ENCODE results near the gene SH3PXD2A. TPM values are rescaled to one million over a fixed set of nuclear protein-coding genes. Genes with fewer than 3 reads are reported as not detected.
A peak's percentile ranks its signal among the peaks of the same experiment; 100 is the strongest.

SH3PXD2A gene
- total RNA-seq, 1 experiment from 2014 or later = 5.4 TPM

DNA sequence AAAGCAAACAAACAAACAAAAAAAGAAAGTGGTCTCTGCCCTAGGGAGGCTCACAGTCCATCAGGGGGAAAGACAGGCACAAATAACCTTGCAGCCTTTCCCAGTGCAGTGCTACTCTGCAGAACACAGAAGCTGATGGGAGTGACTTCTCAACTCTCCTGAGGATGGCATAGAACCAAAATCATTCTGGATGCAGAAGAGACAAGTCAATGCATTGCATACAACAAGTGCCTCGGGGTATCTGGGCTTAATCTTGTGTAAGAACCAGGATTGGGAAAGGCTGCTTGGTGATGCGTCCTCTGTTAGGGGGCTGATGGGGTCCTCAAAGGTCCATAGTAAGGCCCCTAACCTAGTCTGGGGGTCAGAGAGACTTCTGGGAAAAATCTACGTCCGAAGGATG lies 293.0 kb downstream of the SH3PXD2A start:
- H3K4me3 ChIP-seq = no peak overlapping the region
- no peaks in the 10 kb centered on the region; the same call in 1 of the 2 replicates for H3K4me1 ChIP-seq
- no peak for DNase-seq
- H3K27ac ChIP-seq = no peak overlapping the region
- no peaks in the 10 kb centered on the region for H3K27me3 ChIP-seq
- H3K36me3 ChIP-seq = no peaks in the 10 kb centered on the region
- H3K9me3 ChIP-seq (replicated peaks) = no peaks in the 10 kb centered on the region

DNA sequence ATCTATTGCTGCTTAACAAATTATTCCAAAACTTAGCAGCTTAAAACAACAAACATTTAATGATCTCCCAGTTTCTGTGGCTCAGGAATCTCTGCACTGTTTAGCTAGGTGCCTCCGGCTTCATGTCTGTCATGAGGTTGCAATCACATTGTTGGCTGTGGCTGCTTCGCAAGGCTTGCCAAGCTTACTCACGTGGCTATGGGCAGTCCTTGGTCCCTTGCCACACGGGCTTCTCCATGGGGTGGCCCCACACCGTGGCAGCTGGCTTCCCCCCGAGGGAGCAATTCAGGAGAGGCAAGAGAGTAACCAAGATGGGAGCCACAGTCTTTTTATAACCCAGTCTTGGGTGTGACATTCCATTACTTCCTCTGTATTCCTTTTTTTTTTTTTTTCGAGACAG lies 294.5 kb downstream of the SH3PXD2A start:
- no peaks in the 10 kb centered on the region for H3K36me3 ChIP-seq
- H3K27ac ChIP-seq = no peak overlapping the region
- H3K9me3 ChIP-seq (replicated peaks) = no peaks in the 10 kb centered on the region
- H3K4me1 ChIP-seq = peaks cover 4% of the 10 kb centered on the region
- DNase-seq = no peak
- H3K4me3 ChIP-seq = no peak overlapping the region
- no peaks in the 10 kb centered on the region for H3K27me3 ChIP-seq

GRCh38 chr10:103559776-103560175 lies 295.6 kb downstream of the SH3PXD2A start:
- no peaks in the 10 kb centered on the region for H3K36me3 ChIP-seq
- DNase-seq = no peak
- H3K9me3 ChIP-seq (replicated peaks) = no peaks in the 10 kb centered on the region
- peaks cover 8% of the 10 kb centered on the region for H3K4me1 ChIP-seq
- H3K4me3 ChIP-seq = no peak overlapping the region
- H3K27ac ChIP-seq = no peak overlapping the region
- H3K27me3 ChIP-seq = no peaks in the 10 kb centered on the region

DNA sequence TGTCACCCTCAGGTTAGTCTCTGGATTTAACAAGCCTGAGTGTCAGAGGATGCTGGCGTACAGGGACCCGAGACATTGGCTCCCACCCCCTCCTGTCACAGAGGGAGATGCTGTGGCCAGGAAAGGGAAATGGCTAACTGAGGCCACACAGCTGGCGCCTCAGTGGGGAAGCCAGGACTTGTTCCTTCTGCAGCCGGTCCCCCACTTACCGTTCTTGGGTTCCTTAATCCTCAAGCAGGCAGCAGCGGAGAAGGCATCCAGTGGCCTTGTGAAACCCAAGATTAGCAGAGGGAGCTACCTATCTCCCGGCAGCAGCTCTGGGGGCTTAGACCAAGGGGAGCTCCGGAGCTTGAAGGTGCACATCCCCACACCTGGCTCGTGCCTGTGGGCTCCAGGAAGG lies 296.5 kb downstream of the SH3PXD2A start:
- H3K27me3 ChIP-seq = no peaks in the 10 kb centered on the region
- peaks cover 13% of the 10 kb centered on the region for H3K4me1 ChIP-seq
- H3K9me3 ChIP-seq (replicated peaks) = no peaks in the 10 kb centered on the region
- no peak overlapping the region for H3K27ac ChIP-seq
- no peak for DNase-seq
- no peaks in the 10 kb centered on the region for H3K36me3 ChIP-seq
- H3K4me3 ChIP-seq = no peak overlapping the region

GRCh38 chr10:103557455-103557854 lies 297.9 kb downstream of the SH3PXD2A start:
- Histone ChIP-seq H3K36me3 (no peaks in the 10 kb centered on the region), H3K4me3 (no peak overlapping the region), H3K9me3 (replicated peaks) (no peaks in the 10 kb centered on the region), H3K27ac (no peak overlapping the region), H3K4me1 (peaks cover 13% of the 10 kb centered on the region), H3K27me3 (no peaks in the 10 kb centered on the region)
- DNase-seq = no peak

DNA sequence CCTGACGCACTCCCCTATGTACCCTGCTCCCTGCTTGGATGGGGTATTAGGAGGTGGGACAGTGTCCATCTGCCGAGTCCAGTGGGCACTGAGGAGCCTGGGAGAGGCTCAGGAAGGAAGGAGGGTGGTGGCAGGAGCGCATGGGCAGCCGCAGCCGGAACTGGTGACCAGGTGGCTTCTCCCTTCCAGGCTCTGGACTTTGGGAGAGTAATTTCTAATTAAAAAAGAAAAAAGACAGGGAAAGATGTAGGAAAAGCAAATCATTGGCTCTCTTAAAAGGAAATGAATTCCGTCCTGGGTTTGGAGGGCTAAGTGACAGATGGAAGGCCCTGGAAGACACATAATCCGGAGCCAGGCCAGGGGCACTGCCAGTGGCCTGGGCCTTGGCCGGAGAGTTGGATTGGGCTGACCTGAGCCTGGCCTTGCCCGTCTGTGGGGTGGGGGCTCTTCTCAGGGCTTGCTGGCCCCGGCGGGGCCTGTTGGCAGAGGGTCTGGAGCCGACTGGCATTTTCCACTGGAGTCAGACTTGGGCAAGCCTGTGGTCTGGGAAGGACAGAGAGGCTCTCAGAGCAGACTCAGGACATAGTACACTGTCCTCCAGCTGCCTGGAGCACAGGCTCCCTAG lies 298.9 kb downstream of the SH3PXD2A start:
- H3K9me3 ChIP-seq (replicated peaks) = no peaks in the 10 kb centered on the region
- no peaks in the 10 kb centered on the region for H3K27me3 ChIP-seq
- no peak overlapping the region for H3K27ac ChIP-seq
- H3K4me1 ChIP-seq = peaks cover 13% of the 10 kb centered on the region
- DNase-seq = no peak
- no peaks in the 10 kb centered on the region for H3K36me3 ChIP-seq
- no peak overlapping the region for H3K4me3 ChIP-seq

DNA sequence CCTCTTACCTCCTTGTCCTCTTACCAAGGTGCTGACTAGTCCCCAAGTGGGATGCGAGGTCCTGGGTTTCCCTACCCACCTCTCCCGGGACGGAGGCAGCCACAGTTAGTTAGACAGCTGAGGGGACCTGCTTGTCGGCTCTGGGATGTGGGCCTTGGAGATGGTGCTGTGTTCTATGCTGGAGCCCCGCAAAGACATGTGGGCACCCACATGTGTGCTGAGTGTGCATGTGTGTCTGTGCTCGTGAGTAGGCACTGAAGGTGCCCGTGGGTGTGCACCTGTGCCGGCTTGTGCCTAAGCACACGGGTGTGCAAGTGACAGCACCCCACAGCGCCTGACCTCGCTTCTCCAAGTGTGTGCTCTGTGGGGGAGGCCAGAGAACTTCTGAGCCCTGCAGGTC lies 299.7 kb downstream of the SH3PXD2A start:
- Histone ChIP-seq H3K4me3 (peak overlapping the region; percentile 60), H3K27me3 (no peaks in the 10 kb centered on the region)

DNA sequence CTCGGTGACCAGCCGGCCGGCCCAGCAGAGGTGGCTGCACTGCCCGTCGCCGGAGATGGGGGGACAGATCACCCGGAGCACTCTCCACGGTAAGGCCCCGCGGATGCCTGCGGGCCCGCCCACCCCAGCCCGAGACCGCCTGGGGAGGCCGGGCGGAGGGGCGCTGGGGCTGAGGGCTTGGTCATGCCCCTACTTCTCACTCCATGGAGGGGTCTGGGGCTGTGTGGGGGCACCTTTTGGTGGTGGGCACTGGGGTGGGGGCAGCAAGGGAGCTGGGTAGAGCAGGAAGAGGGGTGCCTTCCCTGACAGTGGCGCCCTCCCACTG lies 300.1 kb downstream of the SH3PXD2A start:
- Histone ChIP-seq H3K27me3 (no peaks in the 10 kb centered on the region), H3K4me1 (peaks cover 13% of the 10 kb centered on the region), H3K27ac (no peak overlapping the region), H3K9me3 (replicated peaks) (no peaks in the 10 kb centered on the region), H3K4me3 (peak overlapping the region; percentile 60), H3K36me3 (no peaks in the 10 kb centered on the region)
- DNase-seq = no peak

More for the DNA sequence above, 299.7 kb downstream of the SH3PXD2A start:
- H3K36me3 ChIP-seq = no peaks in the 10 kb centered on the region
- H3K4me1 ChIP-seq = peaks cover 13% of the 10 kb centered on the region
- no peak for DNase-seq
- H3K9me3 ChIP-seq (replicated peaks) = no peaks in the 10 kb centered on the region
- H3K27ac ChIP-seq = no peak overlapping the region

- peak overlapping the region; percentile 60 for H3K4me3 ChIP-seq
- H3K4me1 ChIP-seq = peaks cover 13% of the 10 kb centered on the region
- no peaks in the 10 kb centered on the region for H3K27me3 ChIP-seq
Measured at GRCh38 chr10:103554488-103555324, 300.7 kb downstream of the SH3PXD2A start.

DNA sequence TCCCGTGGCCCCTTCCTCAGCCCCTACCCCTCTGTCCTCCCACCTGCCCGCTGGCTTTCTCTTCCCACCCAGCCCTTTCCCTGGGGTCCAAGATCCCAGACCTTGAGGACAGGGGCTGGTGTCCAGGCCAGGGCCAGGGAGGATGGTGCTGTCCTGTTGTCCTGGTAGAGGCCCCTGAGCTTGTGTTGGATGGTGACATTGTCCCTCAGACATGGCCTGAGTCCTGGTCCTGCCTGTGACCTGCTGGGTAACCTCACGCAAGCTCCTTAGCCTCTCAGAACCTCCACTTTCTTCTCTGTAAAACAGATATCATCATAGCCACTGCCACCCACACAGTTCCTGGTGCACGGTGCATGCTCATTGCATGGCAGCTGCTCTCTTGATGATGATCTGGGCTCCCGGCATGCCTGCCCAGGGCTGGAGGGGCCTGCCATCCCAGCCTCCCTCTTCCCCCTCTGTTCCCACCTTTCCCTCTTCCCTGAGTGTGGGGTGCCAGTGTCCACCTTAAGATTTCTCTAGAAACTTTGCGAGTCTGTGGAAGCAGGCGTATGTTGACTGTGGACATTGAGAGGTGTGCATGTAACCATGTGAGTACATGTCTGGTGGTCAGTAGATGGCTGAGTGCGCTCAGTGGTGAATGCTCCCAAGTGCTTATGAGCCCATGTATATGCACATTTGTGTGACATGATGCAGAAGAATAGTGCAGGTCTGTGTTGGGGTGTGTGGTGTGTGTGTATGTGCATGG lies 301.5 kb downstream of the SH3PXD2A start:
- peaks cover 21% of the 10 kb centered on the region for H3K4me1 ChIP-seq
- no peaks in the 10 kb centered on the region for H3K27me3 ChIP-seq
- H3K36me3 ChIP-seq = no peaks in the 10 kb centered on the region
- no peak for DNase-seq
- H3K27ac ChIP-seq = no peak overlapping the region
- no peaks in the 10 kb centered on the region for H3K9me3 ChIP-seq (replicated peaks)
- no peak overlapping the region for H3K4me3 ChIP-seq

More at GRCh38 chr10:103554488-103555324, 300.7 kb downstream of the SH3PXD2A start:
- Histone ChIP-seq H3K9me3 (replicated peaks) (no peaks in the 10 kb centered on the region), H3K27ac (no peak overlapping the region), H3K36me3 (no peaks in the 10 kb centered on the region)
- DNase-seq = peak; percentile 76

DNA sequence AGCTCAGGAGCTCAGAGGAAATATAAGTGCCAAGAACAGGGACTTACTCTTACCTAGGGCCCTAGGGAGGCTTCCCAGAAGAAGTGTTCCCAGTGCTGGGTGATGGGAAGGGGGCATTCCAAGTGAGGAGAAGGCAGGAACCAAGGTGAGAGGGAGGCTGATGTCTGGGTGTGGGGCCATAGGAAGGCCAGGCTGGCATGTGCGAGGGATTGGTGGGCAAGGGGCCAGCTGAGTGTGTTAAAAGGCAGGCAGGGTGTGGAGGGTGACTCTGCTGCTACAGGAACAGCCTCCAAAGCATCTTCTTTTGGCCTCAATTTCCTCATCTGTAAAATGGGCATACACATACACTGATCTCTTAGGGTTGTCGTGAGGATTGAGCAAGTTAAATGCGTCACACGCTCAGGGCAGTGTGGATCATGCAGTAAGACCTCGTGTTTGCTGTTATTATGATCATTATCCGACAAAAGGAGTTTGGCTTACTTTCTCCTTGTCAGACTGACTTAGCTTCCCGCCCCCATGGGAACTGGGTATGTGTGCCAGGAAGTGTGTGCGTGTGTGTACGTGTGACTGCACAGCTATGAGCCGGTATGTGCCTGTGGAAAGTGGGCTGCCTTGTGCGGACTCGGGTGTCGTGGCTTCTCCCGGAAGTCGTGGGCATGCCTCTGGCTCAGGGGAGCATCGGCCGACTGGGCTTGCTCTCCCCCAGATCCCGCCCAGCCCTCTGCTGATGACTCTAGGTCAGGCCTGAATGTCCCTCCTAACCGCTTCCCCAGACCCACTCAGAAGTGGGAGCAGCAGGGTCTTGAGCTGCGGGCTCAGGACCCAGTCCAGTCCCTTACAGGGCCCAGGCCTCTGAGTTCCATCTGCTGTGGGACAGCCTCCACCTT lies 302.3 kb downstream of the SH3PXD2A start:
- H3K27ac ChIP-seq = no peak overlapping the region
- peaks cover 26% of the 10 kb centered on the region for H3K4me1 ChIP-seq
- H3K4me3 ChIP-seq = no peak overlapping the region
- H3K27me3 ChIP-seq = no peaks in the 10 kb centered on the region
- no peaks in the 10 kb centered on the region for H3K9me3 ChIP-seq (replicated peaks)
- DNase-seq = no peak
- H3K36me3 ChIP-seq = no peaks in the 10 kb centered on the region

DNA sequence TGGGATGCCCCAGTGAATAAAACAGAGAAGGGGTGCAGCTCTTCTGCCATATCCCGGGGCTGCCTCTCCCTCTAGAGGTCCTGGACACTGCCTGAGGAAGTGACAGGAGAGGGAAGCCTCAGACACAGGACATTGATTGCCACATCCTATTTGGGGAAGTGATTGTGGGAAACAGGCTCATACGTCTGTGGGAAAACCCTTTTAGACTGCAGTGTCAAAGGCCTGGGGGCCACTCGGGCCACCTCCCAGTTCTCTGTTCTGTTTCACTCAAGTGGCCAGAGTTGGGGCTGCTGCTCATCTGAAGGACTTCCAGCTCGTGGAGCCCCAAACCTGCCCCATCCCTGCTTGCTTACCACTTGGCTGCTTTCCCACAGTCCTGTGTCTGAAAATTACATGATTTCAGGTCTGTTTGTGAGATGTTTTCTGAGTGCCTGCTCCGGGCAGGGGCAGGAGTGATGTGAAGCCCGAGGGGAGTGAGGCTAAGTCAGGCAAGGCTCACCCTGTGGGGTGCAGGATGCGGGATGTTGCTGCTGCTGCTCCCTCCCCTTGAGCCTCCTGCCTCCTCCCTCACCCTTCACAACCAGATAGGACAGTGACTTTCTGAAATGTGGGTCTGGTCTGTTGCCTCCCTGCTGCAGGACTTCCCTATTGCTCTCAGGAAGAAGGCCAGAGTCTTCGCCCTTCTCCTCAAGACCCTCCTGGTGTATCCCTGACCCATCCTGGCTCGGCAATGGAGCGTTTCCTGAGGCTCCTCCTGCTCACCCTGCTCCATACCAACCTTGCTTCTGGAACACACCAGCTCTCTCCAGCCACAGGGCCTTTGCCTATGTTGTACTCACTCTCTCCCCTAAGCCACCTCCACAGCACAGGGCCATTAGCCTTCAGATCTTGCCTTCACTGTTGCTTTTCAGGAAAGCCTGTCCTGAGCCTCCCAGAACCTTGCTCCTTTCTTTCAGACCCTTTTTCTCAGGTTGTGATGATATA lies 303.5 kb downstream of the SH3PXD2A start:
- Histone ChIP-seq H3K36me3 (no peaks in the 10 kb centered on the region), H3K4me3 (no peak overlapping the region), H3K9me3 (replicated peaks) (no peaks in the 10 kb centered on the region), H3K27ac (no peak overlapping the region), H3K27me3 (no peaks in the 10 kb centered on the region), H3K4me1 (peaks cover 36% of the 10 kb centered on the region)
- DNase-seq = no peak

GRCh38 chr10:103550229-103550628 lies 305.1 kb downstream of the SH3PXD2A start:
- H3K9me3 ChIP-seq (replicated peaks) = no peaks in the 10 kb centered on the region
- peaks cover 28% of the 10 kb centered on the region for H3K4me1 ChIP-seq
- no peak overlapping the region for H3K27ac ChIP-seq
- DNase-seq = no peak
- no peaks in the 10 kb centered on the region for H3K27me3 ChIP-seq
- no peak overlapping the region for H3K4me3 ChIP-seq
- H3K36me3 ChIP-seq = no peaks in the 10 kb centered on the region
